HG02610 (cell line): ENCODE results near the gene NDE1.
"Not testable (repeated sequence)": the region's sequence is repeated elsewhere in the genome, so short reads cannot be mapped to it uniquely, and the experiment has no call there.

Experiments used
- ATAC-seq: cut with Tn5 transposase; IDR thresholded peaks from one replicate; pipeline ENCODE4 v1.9.1; 2021; ENCODE audit warnings: mild to moderate bottlenecking, moderate library complexity; ENCODE audit not compliant: unreplicated experiment

Gene NDE1

DNA sequence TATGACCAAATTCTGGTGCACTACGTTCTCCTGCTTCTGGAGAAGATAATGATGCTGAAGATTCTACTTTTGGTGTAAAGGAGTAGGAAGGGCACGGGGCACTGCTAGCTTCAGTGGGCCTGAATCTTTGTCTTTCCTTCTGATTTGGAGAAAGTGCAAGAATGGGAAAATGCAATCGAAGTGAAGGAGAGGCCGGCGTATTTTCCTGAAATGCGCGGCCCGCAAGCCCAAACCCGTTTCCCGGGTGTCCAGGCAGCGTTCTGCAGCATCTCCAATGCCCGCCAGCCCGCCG is 372 bp upstream of the NDE1 start:
- ATAC-seq, result no peak

GRCh38 chr16:15650698-15651171 is 690 bp downstream of the NDE1 start:
- ATAC-seq, result peak; percentile 29

DNA sequence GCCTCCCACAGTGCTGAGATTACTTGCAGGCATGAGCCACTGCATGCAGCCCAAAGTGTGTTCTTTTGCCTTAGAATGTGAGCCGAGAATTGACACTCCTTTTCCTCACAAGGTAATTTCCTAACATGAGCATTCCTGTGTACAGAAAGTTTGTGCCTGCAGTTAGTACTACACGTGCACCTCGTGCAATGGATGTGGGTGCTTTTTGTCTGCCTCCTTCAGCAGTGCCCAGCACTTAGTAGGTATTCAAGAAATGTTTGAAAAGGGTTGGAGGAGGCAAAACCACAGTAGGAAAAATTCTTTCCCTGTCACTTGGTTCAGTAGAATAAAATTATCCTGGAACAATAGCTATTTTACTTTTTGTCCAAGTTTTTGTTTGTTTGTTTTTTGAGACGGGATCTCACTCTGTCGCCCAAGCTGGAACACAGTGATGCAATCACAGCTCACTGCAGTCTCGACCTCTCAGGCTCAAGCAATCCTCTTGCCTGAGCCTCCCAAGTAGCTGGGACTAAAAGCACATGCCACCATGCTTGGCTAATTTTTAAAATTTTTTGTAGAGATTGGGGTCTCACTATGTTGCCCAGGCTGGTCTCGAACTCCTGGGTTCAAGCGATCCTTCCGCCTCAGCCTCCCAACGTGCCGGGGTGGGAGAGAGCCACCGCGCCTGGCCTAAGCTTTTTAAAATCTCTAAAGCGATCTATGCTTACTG is 2.4 kb downstream of the NDE1 start:
- ATAC-seq, result no peak

DNA sequence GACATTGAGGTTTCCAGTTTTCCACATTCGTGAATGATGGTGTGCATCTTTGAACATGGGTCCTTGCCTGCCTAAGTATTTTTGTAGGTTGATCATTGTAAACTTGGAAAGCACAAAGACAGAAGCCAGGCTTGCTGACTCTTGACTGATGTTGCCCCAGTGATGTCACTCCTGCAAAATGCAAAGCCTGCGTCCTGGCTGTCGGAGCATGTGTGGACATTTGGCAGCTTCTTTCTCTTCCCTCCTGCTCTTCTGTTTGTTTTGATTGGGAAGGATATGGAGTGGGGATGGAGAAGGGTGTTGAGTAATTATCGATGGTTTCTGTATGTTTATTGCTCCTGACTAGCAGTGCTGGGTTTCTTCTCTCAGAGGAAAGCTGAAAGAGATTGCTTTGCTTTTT is 3.2 kb downstream of the NDE1 start:
- no peak for ATAC-seq

GRCh38 chr16:15654591-15654990 is 4.5 kb downstream of the NDE1 start:
- no peak for ATAC-seq

DNA sequence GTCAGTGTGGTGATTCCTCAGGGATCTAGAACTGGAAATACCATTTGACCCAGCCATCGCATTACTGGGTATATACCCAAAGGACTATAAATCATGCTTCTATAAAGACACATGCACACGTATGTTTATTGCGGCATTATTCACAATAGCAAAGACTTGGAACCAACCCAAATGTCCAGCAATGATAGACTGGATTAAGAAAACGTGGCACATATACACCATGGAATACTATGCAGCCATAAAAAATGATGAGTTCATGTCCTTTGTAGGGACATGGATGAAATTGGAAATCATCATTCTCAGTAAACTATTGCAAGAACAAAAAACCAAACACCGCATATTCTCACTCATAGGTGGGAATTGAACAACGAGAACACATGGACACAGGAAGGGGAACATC is 5.5 kb downstream of the NDE1 start:
- not testable (repeated sequence) for ATAC-seq

DNA sequence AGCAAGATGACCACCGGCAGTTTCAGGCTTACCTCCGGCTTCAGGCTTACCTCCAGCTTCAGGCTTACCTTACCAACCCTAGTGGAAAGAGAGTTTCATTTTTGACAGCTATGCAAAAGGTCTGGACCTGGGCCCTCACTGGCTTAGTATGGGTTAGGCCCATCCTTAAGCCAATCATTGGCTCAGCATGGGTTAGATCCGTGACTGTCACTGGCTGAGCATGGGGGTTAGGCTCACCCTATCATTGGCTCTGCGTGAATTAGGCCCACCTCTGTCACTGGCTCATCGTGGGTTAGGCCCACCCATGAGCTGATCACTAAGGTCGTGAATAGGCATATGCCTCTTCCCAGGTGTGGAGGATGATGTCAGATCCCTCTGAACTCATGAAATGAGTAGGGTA is 8.1 kb downstream of the NDE1 start:
- no peak for ATAC-seq

DNA sequence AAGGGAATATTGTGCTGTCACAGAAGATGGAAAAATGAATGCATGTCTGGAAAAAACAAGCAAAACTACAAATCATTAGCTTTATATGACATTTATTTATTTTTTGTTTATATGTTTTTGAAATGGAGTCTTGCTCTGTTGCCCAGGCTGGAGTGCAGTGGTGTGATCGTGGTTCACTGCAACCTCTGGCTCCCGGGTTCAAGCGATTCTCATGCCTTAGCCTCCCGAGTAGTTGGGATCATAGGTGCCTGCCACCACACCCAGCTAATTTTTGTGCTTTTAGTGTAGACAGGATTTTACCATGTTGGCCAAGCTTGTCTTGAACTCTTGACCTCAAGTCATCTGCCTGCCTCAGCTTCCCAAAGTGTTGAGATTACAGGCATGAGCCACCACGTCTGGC is 8.5 kb downstream of the NDE1 start:
- no peak for ATAC-seq

GRCh38 chr16:15660203-15660601 is 10.2 kb downstream of the NDE1 start:
- ATAC-seq, result no peak

- no peak for ATAC-seq
Measured at GRCh38 chr16:15665107-15665506, 15.1 kb downstream of the NDE1 start.

GRCh38 chr16:15667091-15667742 is 17.2 kb downstream of the NDE1 start:
- no peak for ATAC-seq

GRCh38 chr16:15671530-15672117 is 21.6 kb downstream of the NDE1 start:
- no peak for ATAC-seq

DNA sequence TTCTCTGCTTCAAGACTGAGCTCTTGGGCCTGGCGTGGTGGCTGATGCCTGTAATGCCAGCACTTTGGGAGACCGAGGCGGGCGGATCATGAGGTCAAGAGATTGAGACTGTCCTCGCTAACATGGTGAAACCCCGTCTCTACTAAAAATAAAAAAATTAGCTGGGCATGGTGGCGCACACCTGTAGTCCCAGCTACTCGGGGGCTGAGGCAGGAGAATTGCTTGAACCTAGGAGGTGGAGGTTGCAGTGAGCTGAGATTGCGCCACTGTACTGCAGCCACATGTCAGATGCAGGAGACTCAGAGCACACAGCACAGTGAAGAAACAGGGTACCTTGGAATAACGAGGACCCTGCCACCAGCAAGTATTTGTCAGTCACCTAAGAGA is 22.1 kb downstream of the NDE1 start:
- not testable (repeated sequence) for ATAC-seq

GRCh38 chr16:15672514-15673167 is 22.6 kb downstream of the NDE1 start:
- ATAC-seq, result no peak

GRCh38 chr16:15674571-15674970 is 24.5 kb downstream of the NDE1 start:
- no peak for ATAC-seq

GRCh38 chr16:15676506-15676905 is 26.5 kb downstream of the NDE1 start:
- no peak for ATAC-seq

- no peak for ATAC-seq
Measured at GRCh38 chr16:15677447-15677846, 27.4 kb downstream of the NDE1 start.

- no peak for ATAC-seq
Measured at GRCh38 chr16:15682105-15682570, 32.1 kb downstream of the NDE1 start.

- ATAC-seq, result no peak
Measured at GRCh38 chr16:15686287-15686686, 36.2 kb downstream of the NDE1 start.

- no peak for ATAC-seq
Measured at GRCh38 chr16:15689290-15689689, 39.2 kb downstream of the NDE1 start.

- no peak for ATAC-seq
Measured at GRCh38 chr16:15690296-15690695, 40.3 kb downstream of the NDE1 start.

GRCh38 chr16:15691046-15691445 is 41.0 kb downstream of the NDE1 start:
- no peak for ATAC-seq
